ENCODE data around the gene ATP8A2.
"Not testable (repeated sequence)": the region's sequence is repeated elsewhere in the genome, so short reads cannot be mapped to it uniquely, and the experiment has no call there.

ATP8A2 gene

DNA sequence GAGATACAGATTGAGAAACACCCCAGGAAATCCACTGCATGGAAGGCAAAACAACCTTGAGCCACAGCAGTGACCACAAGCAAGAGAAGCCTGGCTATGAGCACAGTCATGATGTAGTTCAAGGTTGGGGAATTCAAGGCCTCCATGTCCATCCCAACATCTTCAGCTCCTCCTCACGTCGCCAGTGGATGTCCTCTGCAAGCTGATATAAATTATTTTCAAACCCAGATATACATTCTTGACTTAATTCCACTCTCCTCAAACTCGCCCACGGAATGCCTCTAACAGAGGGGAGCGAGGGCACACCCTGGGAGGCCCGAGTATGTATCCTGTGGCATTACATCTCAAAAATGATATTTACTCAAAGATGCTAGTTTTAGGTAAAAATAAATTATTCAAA lies 574.5 kb downstream of the ATP8A2 start:
- H3K27me3 Mint-ChIP-seq, result no peaks in the 10 kb centered on the region
- H3K9me3 Mint-ChIP-seq (ENCODE audit: low read depth), result no peaks in the 10 kb centered on the region
- H3K36me3 Mint-ChIP-seq, result no peaks in the 10 kb centered on the region
- no peak overlapping the region for H3K4me3 Mint-ChIP-seq
- H3K27ac Mint-ChIP-seq, result no peak overlapping the region
- peaks cover 13% of the 10 kb centered on the region for H3K4me1 Mint-ChIP-seq (ENCODE audit: low read depth)

DNA sequence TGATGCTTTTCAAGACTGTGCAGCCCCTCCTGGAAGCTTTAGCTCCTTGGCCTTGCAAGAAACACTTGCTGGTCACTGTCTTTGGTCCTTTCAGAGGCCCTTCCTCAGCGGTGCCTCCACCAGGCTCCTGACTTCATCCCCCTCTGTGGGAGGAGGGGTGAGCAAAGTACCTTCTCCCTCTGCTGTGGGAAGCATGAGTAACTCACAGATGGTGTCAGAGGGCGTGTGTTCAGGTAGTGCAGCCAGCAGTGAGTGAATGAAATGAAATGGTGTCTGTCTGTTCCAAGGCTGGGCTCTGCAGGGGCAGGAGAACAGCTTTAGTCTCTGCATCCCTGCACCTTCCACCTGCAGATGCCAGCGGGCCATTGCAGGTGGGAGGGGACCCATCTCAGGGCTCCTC lies 577.1 kb downstream of the ATP8A2 start:
- H3K4me1 Mint-ChIP-seq (ENCODE audit: low read depth), result peaks cover 15% of the 10 kb centered on the region
- H3K4me3 Mint-ChIP-seq, result no peak overlapping the region
- H3K9me3 Mint-ChIP-seq (ENCODE audit: low read depth), result no peaks in the 10 kb centered on the region
- H3K27me3 Mint-ChIP-seq, result no peaks in the 10 kb centered on the region
- H3K36me3 Mint-ChIP-seq, result no peaks in the 10 kb centered on the region
- no peak overlapping the region for H3K27ac Mint-ChIP-seq

DNA sequence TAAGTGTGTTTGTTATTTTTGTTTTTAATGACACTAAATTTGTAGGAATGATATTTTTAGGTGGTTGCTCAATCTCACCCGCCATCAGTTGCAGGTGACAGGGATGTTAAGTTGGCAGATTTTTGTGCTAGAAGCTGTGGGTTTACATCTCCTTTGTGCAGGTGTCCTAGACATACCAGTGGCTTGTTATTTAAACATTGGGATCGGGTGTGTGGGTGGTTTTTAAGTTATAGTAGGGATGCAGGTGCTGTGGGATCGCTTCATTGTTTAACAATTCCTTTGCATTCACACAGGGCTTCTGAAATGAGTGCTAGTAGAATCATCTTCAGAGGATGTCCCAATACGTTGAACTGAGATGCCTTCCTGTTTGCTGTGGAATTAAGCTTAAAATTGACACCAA lies 580.1 kb downstream of the ATP8A2 start:
- Mint-ChIP-seq H3K4me3 (no peak overlapping the region), H3K4me1 (ENCODE audit: low read depth) (peaks cover 19% of the 10 kb centered on the region)

GRCh38 chr13:25954080-25954479 lies 582.3 kb downstream of the ATP8A2 start:
- Mint-ChIP-seq H3K4me1 (ENCODE audit: low read depth) (peaks cover 26% of the 10 kb centered on the region), H3K36me3 (peaks cover 10% of the 10 kb centered on the region)
- not testable (repeated sequence) for H3K27me3 Mint-ChIP-seq; H3K9me3 Mint-ChIP-seq (ENCODE audit: low read depth); H3K27ac Mint-ChIP-seq; H3K4me3 Mint-ChIP-seq

More for the DNA sequence above, 580.1 kb downstream of the ATP8A2 start:
- peaks cover 8% of the 10 kb centered on the region for H3K36me3 Mint-ChIP-seq
- no peaks in the 10 kb centered on the region for H3K27me3 Mint-ChIP-seq
- no peaks in the 10 kb centered on the region for H3K9me3 Mint-ChIP-seq (ENCODE audit: low read depth)
- H3K27ac Mint-ChIP-seq, result no peak overlapping the region

- H3K27ac Mint-ChIP-seq; H3K4me3 Mint-ChIP-seq; H3K9me3 Mint-ChIP-seq (ENCODE audit: low read depth); H3K27me3 Mint-ChIP-seq: not testable (repeated sequence)
- H3K36me3 Mint-ChIP-seq, result peaks cover 10% of the 10 kb centered on the region
- peaks cover 35% of the 10 kb centered on the region for H3K4me1 Mint-ChIP-seq (ENCODE audit: low read depth)
Measured at GRCh38 chr13:25954943-25955342, 583.2 kb downstream of the ATP8A2 start.

GRCh38 chr13:25958986-25959385 lies 587.2 kb downstream of the ATP8A2 start:
- no peaks in the 10 kb centered on the region for H3K9me3 Mint-ChIP-seq (ENCODE audit: low read depth)
- H3K36me3 Mint-ChIP-seq, result peaks cover 10% of the 10 kb centered on the region
- no peaks in the 10 kb centered on the region for H3K27me3 Mint-ChIP-seq
- H3K4me3 Mint-ChIP-seq, result no peak overlapping the region
- H3K27ac Mint-ChIP-seq, result no peak overlapping the region
- H3K4me1 Mint-ChIP-seq (ENCODE audit: low read depth), result peaks cover 35% of the 10 kb centered on the region

GRCh38 chr13:25961294-25961693 lies 589.5 kb downstream of the ATP8A2 start:
- H3K9me3 Mint-ChIP-seq (ENCODE audit: low read depth), result no peaks in the 10 kb centered on the region
- H3K4me1 Mint-ChIP-seq (ENCODE audit: low read depth), result peaks cover 19% of the 10 kb centered on the region
- H3K27ac Mint-ChIP-seq, result no peak overlapping the region
- H3K27me3 Mint-ChIP-seq, result no peaks in the 10 kb centered on the region
- peaks cover 3% of the 10 kb centered on the region for H3K36me3 Mint-ChIP-seq
- H3K4me3 Mint-ChIP-seq, result no peak overlapping the region

- Mint-ChIP-seq H3K27ac (no peak overlapping the region), H3K4me3 (no peak overlapping the region), H3K27me3 (no peaks in the 10 kb centered on the region), H3K4me1 (ENCODE audit: low read depth) (peaks cover 16% of the 10 kb centered on the region), H3K9me3 (ENCODE audit: low read depth) (no peaks in the 10 kb centered on the region), H3K36me3 (no peaks in the 10 kb centered on the region)
Measured at GRCh38 chr13:25963674-25964073, 591.9 kb downstream of the ATP8A2 start.

DNA sequence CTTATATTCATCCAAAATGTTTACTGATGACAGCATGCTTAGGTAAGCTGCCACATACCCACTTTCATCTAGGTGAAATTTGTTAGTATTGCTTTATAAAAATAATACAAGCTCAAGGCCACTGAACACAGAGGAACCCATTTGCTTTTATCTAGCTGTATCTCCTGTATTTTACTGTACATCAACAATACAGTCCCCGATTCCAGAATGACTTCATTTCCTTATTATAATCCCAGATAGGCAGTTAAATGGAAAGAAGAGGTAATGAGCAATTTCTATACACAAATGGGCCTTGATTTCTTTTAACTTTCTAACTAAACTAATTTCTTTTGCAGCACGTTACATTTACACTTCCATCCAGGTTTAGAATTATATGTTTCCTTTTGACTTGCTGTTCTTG lies 593.8 kb downstream of the ATP8A2 start:
- Mint-ChIP-seq H3K4me3 (no peak overlapping the region), H3K27me3 (no peaks in the 10 kb centered on the region), H3K9me3 (ENCODE audit: low read depth) (no peaks in the 10 kb centered on the region), H3K27ac (no peak overlapping the region), H3K4me1 (ENCODE audit: low read depth) (peaks cover 8% of the 10 kb centered on the region), H3K36me3 (no peaks in the 10 kb centered on the region)

GRCh38 chr13:25966086-25966485 lies 594.3 kb downstream of the ATP8A2 start:
- H3K9me3 Mint-ChIP-seq (ENCODE audit: low read depth), result no peaks in the 10 kb centered on the region
- no peak overlapping the region for H3K27ac Mint-ChIP-seq
- H3K4me3 Mint-ChIP-seq, result no peak overlapping the region
- no peaks in the 10 kb centered on the region for H3K36me3 Mint-ChIP-seq
- H3K27me3 Mint-ChIP-seq, result no peaks in the 10 kb centered on the region
- peaks cover 8% of the 10 kb centered on the region for H3K4me1 Mint-ChIP-seq (ENCODE audit: low read depth)

GRCh38 chr13:25967144-25967543 lies 595.4 kb downstream of the ATP8A2 start:
- Mint-ChIP-seq H3K4me1 (ENCODE audit: low read depth) (peaks cover 19% of the 10 kb centered on the region), H3K27ac (no peak overlapping the region), H3K27me3 (no peaks in the 10 kb centered on the region), H3K4me3 (no peak overlapping the region), H3K9me3 (ENCODE audit: low read depth) (no peaks in the 10 kb centered on the region), H3K36me3 (no peaks in the 10 kb centered on the region)

GRCh38 chr13:25971047-25971446 lies 599.3 kb downstream of the ATP8A2 start:
- peak overlapping the region; percentile 5 for H3K27ac Mint-ChIP-seq
- no peaks in the 10 kb centered on the region for H3K27me3 Mint-ChIP-seq
- no peak overlapping the region for H3K4me3 Mint-ChIP-seq
- H3K4me1 Mint-ChIP-seq (ENCODE audit: low read depth), result peaks cover 49% of the 10 kb centered on the region
- no peaks in the 10 kb centered on the region for H3K36me3 Mint-ChIP-seq
- no peaks in the 10 kb centered on the region for H3K9me3 Mint-ChIP-seq (ENCODE audit: low read depth)

GRCh38 chr13:25971459-25972145 lies 599.8 kb downstream of the ATP8A2 start:
- peaks cover 49% of the 10 kb centered on the region for H3K4me1 Mint-ChIP-seq (ENCODE audit: low read depth)
- no peaks in the 10 kb centered on the region for H3K27me3 Mint-ChIP-seq
- H3K9me3 Mint-ChIP-seq (ENCODE audit: low read depth), result no peaks in the 10 kb centered on the region
- H3K36me3 Mint-ChIP-seq, result no peaks in the 10 kb centered on the region
- peak overlapping the region; percentile 5 for H3K27ac Mint-ChIP-seq
- no peak overlapping the region for H3K4me3 Mint-ChIP-seq

DNA sequence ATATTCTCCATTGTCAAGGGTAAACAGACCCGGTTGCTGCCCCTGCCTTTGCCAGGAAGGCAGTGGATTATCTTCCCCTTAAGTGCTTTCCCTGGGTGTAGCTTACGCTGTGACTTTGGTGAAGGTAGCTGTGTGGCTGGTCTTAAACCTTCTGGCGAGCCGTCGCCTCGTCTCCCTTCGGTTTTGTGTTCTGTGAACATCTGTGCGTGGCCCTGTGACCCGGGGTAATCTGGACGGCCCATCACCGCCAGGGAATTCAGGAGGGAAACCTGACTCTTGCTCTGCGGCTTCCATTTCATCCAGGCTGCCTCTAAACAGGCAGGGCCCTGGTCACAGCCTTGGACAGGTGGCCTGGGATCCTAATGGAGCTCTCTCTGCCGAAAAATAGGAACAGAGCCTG lies 601.3 kb downstream of the ATP8A2 start:
- Mint-ChIP-seq H3K9me3 (ENCODE audit: low read depth) (no peaks in the 10 kb centered on the region), H3K27ac (no peak overlapping the region), H3K27me3 (no peaks in the 10 kb centered on the region), H3K4me3 (peak overlapping the region; percentile 75), H3K4me1 (ENCODE audit: low read depth) (peaks cover 56% of the 10 kb centered on the region), H3K36me3 (no peaks in the 10 kb centered on the region)

DNA sequence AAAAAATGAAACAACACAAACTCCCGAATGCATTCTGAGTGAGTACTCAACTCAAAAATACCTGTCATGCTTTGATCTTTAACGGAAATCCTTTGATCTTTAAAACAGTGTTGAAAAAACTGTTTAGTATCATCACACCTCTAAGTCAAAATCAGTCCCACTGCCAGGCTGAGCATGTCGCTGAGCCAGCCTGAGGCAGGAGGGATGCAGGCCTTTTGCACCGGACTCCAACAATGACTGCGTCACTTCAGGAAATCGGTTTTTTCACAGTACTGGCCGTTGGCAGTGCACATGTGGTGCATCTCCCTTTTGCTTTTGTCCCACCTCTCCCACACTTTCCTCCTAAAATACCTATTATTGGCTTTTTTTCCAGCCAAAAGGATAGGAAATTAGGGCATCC lies 601.8 kb downstream of the ATP8A2 start:
- Mint-ChIP-seq H3K4me1 (ENCODE audit: low read depth) (peaks cover 56% of the 10 kb centered on the region), H3K27ac (peak overlapping the region; percentile 58), H3K36me3 (no peaks in the 10 kb centered on the region), H3K27me3 (no peaks in the 10 kb centered on the region), H3K9me3 (ENCODE audit: low read depth) (no peaks in the 10 kb centered on the region), H3K4me3 (peak overlapping the region; percentile 75)

GRCh38 chr13:25977216-25977615 lies 605.4 kb downstream of the ATP8A2 start:
- no peaks in the 10 kb centered on the region for H3K9me3 Mint-ChIP-seq (ENCODE audit: low read depth)
- H3K4me1 Mint-ChIP-seq (ENCODE audit: low read depth), result peaks cover 37% of the 10 kb centered on the region
- H3K36me3 Mint-ChIP-seq, result no peaks in the 10 kb centered on the region
- H3K27me3 Mint-ChIP-seq, result no peaks in the 10 kb centered on the region
- H3K27ac Mint-ChIP-seq, result no peak overlapping the region
- H3K4me3 Mint-ChIP-seq, result no peak overlapping the region

Measured in activated naive CD8-positive, alpha-beta T cell (primary cell).